H1 (cell line): Measurements from ENCODE around the gene RAB31. TPM values are rescaled to one million over a fixed set of nuclear protein-coding genes. Genes with fewer than 3 reads are reported as not detected.

Source experiments
- EP300 ChIP-seq, 2 experiments: IDR thresholded peaks; 1 replicate in 1 of 2; 2 replicates in 1 of 2; pipeline ENCODE4 v1.6.1; 2011 to 2012; ENCODE audit warnings: low read depth in 2 of 2, low read length in 2 of 2, mild to moderate bottlenecking in 2 of 2, borderline replicate concordance in 1 of 2, inconsistent platforms in 1 of 2, moderate library complexity in 1 of 2
- EZH2 ChIP-seq: fragments of 200-600 bp; sonication (generic); IDR thresholded peaks from 2 replicates; pipeline ENCODE4 v1.7.1; 2012; ENCODE audit warnings: low read depth, mild to moderate bottlenecking, moderate library complexity, low read length, inconsistent platforms; ENCODE audit not compliant: severe bottlenecking
- polyA plus RNA-seq, 7 experiments: library from polyadenylated mRNA; depleted of rRNA in 3 of 7; stranded (reverse) in 5 of 7; unstranded in 2 of 7; fragments of >200 nt in 5 of 7; fragments of 200-250 nt in 2 of 7; gene quantifications; 1 replicate in 5 of 7; 2 replicates in 1 of 7; 4 replicates in 1 of 7; pipeline versions ENCODE4 v1.2.1 to v1.2.3, GENCODE V29; 2011 to 2013; ENCODE audit warnings: missing spikeins in 2 of 7, mixed read lengths in 2 of 7
- total RNA-seq: library from RNA; stranded (reverse); fragmentation: NEBNext Ultra II Directional; extraction: Animal tissue kit (Norgen Biotek cat#: 25700); gene quantifications from 2 replicates; pipeline ENCODE4 v1.2.1, GENCODE V29; 2021

RAB31 gene
- total and polyA plus RNA-seq, 2 of the 8 experiments (the other 6 are each of a cell fraction or from before 2014, with no cell fraction given) = 15.2 to 40.9 TPM

- TF ChIP-seq EZH2 (no peak), EP300 (IDR thresholded peaks at IDR 0.05; ENCODE audit: borderline replicate concordance in 1 of 2, low read depth in 2 of 2, low read length in 2 of 2) (no peak)
Observed at GRCh38 chr18:9738266-9738969, 30.3 kb downstream of the RAB31 start (continued).
